GM18870 (cell line): Measurements from ENCODE around the gene VPS8.

Source experiments
- ATAC-seq: cut with Tn5 transposase; IDR thresholded peaks from one replicate; pipeline ENCODE4 v1.9.1; 2021; ENCODE audit warnings: moderate library complexity; ENCODE audit not compliant: unreplicated experiment

Gene VPS8

DNA sequence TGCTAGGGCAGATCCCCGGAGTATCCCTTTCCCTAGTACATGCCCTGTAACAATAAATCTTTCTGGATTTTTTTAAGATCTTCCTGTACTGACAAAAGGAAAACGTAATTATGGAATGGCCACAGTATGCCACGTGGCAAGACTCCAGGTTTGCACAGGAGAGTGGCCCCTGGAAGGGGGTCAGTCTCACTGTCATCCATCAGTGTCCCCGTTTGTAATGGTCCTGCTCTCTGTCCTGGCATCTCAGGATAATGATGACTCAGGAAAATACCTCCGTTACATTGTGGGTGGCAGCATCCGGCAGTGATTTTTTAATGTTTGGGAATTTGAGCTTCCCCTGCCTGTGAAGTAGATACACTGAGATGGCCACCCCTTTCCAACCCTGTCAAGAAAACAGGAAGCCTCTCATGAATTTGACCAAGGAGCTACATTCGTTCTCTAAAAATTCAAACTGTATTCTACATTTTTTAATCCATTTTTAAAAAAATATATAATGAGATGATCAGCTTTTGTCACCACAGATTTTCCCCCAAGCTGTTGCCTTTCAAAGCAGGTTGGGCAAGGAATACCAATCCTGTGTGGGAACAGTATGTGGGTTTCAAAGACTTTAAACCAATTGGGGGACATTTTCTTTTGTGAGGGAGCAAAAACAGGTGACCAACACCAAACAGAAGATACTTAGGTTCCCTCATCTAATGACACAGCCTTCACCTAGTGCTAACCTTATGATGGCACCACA lies 230.5 kb downstream of the VPS8 start:
- no peak for ATAC-seq

DNA sequence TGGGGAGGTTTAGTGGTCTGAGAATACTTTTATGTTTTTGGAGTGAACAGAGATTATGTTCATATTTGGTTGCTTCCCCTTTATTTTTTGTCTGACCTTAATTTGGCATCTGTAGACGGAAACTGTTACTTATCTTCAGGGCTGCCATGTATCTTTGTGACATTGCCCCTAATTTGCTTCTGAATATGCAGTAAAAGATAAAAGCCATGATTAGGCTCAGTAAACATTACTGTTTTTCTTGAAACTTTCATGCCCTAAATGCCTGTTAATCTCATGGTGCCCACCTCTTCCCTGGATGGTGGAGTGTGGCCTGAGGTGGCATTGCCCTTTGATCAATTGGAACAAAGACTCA lies 234.2 kb downstream of the VPS8 start:
- no peak for ATAC-seq

DNA sequence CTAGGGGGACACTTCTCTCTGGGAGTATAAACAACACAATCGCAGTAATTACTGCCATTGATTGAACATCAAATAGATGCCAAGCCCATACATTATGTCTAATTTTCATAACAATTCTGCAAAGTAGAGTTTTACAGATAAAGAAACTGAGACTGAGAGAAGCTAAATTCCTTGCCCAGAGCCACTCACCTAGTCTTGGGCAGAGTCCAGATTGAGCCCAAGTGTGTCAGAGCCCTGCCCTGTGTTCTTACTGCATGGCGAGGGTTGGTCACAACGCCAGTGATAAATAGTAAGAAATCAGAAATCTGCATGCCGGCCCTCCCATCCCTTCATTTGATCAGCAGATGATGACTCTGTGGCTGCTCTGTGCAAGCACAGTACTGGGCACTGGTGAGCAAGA lies 234.6 kb downstream of the VPS8 start:
- no peak for ATAC-seq

DNA sequence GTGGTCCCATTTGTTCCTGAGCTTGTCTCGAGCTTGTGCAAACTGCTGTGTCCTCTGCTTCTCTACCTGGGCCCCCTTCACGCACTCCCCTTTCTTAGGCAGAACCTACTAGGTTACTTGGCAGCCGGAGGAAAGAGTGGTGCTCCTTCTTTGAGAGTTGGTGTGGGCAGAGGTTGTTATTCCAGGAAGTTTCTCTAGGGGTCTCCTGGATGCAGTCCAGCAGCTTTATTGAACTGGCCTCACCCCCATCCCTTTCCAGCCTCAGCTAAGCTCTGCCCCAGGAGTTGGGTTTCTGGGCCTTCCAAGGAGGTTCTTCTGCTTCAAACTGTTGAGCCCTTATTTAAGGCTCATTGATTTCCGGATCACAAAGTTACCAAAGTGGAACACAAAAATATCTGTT lies 237.7 kb downstream of the VPS8 start:
- ATAC-seq, result no peak

DNA sequence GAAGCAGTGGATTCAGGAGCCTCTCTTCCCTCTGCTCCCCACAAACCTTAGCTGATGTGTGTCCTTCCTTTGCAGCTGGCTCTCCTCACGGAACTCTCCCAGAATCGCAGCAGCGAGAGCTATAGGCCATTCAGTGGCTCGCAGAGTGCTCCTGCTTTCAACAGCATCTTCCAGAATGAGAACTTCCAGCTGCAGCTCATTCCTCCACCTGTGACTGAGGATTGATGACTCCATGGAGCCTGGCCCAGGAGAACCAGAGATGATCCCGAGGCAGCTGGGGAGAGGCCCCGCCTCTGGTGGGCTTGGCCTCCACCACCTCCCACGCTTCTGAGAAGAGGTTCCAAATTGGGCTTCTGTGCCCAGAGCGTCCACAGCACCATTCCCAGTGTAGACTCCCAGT lies 239.8 kb downstream of the VPS8 start:
- ATAC-seq, result no peak

DNA sequence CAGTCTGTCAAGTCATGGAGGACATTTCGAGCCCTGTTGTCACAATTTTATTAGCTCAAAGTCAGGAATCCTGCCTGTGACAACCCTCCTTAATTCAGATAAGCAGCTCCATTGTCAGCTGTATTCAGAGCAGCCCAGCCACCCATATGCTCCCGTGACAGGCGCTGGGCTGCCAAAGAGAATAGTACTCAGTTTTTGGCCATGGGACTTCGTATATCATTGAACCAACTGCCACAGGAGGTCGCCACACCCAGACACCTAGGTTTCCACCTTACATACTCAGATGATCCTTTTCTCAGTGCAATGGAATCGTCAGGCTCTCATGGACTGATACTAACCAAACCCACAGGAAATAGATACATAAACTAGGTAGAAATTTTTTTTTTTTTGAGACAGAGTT lies 240.7 kb downstream of the VPS8 start:
- no peak for ATAC-seq

DNA sequence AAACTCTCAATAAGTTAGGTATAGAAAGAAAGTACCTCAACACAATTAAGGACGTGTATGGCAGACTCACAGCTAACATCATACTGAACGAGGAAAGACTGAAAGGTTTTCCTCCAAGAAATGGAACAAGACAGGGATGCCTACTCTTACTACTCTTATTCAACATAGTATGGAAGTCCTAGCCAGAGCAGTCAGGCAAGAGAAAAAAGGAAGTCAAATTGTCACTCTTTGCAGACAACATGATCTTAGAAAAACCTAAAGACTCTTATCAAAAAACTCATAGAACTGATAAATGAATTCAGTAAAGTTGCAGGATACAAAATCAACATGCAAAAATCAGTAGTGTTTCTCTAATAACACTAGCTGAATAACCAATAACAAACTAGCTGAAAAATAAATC lies 244.9 kb downstream of the VPS8 start:
- ATAC-seq, result no peak

DNA sequence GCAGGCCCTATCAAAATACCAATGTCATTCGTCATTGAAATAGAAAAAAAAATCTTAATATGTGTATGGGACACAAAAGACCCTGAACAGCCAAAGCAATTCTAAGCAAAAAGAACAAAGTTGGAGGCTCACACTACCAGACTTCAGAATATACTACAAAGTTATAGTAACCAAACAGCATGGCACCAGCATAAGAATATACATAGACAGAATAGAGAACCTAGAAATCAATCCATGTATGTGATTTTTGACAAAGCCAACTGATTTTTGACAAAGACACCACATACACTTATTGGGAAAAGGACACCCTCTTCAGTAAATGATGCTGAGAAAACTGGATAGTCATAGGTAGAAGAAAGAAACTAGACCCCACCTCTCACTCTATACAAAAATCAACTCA lies 245.9 kb downstream of the VPS8 start:
- no peak for ATAC-seq

DNA sequence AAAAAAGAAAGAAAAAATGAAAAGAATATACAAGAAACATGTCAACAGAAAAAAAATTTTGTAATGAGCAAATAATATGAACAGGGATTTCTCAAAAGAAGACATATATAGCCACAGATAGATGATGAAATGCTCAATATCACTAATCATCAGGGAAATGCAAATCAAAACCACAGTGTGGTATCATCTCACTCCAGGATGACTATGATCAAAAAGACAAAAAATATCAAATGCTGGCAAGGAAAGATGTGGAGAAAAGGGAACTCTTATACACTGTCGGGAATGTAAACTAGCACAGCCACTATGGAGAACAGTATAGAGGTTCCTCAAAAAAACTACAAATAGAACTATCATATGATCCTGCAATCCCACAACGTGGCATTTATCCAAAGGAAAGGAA lies 246.8 kb downstream of the VPS8 start:
- no peak for ATAC-seq

DNA sequence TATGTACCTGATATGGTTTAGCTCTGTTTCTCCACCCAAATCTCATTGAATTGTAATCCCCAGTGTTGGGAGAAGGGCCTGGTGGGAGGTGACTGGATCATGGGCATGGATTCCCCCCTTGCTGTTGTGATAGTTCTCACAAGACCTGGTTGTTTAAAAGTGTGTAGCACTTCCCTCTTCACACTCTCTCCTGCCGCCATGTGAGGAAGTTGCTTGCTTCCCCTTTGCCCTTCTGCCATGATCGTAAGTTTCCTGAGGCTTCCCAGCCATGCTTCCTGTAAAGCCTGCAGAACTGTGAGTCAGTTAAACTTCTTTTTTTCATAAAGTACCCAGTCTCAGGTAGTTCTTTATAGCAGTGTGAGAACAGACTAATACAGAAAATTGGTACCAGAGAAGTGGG lies 247.8 kb downstream of the VPS8 start:
- no peak for ATAC-seq

DNA sequence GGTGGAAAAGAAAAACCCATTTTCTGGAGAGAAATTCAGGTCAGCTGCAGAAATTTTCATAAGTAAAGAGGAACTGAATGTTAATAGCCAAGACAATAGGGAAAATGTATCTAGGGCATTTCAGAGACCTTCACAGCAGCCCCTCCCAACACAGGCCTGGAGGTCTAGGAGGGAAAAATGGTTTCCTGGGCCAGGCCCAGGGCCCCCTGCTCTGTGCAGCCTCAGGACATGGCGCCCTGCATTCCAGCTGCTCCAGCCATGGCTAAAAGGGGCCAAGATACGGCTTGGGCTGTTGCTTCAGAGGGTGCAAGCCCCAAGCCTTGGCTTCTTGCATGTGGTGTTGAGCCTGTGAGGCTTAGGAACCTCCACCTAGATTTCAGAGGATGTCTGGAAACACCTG lies 248.7 kb downstream of the VPS8 start:
- ATAC-seq, result no peak

DNA sequence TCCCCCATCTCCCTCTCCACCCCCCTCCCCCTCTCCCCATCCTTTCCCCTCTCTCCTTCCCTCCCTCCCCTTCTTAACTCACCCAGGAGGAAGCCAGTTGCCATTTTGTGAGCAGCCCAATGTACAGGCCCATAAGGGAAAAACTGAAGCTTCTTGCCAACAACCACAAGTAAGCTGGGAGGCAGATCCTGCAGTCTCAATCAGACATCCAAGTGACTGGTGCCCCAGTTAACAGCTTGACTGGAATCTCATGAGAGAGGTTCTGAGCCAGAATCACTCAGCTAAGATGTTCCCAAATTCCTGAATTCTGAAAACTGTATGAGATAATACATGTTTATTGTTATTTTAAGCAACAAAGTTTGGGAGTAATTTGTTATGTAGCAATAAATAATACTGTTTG lies 250.2 kb downstream of the VPS8 start:
- ATAC-seq, result no peak

DNA sequence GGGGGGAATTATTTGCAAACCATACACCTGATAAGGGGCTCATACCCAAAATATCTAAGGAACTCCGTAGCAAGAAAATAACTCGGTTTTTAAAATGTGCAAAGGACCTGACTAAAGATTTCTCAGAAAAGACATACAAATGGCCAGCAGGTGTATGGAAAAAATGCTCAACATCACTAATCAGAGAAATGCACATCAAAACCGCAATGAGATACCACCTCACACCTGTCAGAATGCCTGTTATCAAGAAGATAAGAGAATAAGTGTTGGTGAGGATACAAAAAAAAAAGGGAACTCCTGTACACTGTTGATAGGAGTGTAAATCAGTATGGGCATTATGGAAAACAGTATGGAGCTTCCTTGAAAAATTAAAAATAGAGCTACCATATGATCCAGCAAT lies 251.5 kb downstream of the VPS8 start:
- no peak for ATAC-seq

DNA sequence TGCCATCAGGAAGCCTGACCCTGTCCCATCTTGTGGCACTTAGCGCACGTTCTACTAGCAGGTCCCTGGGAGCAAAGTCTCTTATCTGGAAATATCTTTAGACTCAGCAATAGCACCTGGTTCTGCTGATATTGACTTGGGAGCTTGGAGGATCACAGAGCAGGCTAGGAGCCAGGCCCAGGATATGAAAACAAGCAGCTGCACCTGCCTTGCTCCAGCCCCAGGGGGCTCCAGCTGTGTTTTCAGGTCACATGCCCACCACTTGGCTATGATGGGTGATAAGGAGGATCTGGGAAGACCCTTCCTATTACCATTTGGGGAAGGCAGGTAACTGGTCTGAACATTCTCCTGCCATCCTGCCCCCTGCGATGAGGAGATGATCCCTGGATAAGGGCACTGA lies 253.1 kb downstream of the VPS8 start:
- ATAC-seq, result no peak

DNA sequence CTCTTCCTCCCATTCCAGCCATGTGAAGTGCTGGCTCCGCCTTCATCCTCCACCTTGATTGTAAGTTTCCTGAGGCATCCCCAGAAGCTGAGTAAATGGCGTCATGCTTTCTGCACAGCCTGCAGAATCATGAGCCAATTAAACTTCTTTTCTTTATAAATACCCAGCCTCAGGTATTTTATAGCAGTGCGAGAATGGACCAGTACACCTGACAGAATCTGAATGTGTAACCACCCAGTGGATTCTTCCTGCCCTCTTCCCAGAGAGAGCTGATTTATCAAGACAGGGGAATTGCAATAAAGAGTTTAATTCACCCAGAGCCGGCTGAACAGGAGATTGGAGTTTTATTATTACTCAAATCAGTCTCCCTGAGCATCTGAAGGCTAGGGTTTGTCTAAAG lies 254.3 kb downstream of the VPS8 start:
- no peak for ATAC-seq

DNA sequence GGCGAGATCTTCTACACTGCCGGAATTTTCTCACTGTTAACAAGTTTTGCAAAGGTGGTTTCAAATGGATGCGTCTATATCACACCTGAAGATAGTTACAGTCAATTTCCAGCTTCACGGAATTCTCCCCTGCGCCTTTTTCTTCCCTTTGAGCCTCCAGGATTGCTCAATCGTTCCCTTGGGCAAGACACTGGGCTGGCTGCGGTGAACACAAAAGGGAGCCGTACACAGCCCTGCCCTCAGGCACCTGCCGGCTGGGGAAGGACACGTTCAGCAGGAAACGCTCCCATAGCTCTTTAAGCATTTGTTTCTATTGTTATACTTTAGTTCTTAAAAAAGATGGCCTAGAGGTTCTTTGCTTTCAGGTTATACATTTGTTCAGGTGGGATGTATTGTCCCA lies 255.2 kb downstream of the VPS8 start:
- ATAC-seq, result no peak

DNA sequence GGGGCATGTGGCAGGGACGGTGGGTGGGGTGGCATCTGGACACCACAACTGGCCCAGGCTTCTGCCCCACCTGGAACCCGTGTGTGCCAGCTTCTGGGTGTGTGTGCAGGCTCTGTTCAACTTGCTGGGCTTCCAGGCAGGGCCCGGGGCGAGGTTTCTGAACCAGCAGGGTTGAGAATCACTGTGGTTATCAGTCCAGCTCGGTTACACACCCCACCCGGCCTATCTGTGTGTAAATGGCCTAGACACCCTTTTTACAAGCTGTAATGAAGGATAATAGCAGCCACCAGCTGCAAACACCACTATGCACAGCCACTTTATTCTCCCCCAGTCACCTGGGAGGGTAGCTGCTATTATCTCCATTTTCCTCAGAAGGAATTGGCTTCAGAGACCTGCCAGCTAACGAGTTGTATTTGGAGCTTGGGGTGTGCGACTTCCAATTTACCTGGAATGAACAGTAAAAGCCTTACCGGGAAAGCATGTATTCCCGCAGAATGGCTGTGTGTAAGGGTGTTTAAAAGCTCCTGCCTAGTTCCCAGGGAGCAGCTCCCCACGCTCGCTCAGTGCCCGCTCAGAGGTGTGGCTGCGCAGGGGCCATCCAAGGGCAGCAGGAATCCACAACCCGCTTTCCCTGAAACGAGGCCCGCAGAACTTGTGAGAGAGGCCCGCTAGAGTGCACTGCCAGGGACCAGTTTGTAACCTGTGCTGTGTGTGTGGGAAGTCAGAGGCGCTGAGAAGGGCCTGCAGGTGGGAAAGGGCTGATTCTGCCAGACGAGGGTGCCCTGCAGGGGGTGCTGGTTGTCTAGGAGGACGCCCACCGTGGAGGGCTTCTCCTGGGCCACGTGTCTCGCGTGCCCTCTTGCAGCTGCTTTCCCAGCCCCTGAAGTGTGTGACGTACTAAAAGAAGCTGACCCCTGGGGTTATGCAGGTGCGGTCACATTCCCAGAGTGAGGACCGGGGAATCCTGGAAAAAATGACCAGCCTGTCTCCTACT lies 257.4 kb downstream of the VPS8 start:
- no peak for ATAC-seq

DNA sequence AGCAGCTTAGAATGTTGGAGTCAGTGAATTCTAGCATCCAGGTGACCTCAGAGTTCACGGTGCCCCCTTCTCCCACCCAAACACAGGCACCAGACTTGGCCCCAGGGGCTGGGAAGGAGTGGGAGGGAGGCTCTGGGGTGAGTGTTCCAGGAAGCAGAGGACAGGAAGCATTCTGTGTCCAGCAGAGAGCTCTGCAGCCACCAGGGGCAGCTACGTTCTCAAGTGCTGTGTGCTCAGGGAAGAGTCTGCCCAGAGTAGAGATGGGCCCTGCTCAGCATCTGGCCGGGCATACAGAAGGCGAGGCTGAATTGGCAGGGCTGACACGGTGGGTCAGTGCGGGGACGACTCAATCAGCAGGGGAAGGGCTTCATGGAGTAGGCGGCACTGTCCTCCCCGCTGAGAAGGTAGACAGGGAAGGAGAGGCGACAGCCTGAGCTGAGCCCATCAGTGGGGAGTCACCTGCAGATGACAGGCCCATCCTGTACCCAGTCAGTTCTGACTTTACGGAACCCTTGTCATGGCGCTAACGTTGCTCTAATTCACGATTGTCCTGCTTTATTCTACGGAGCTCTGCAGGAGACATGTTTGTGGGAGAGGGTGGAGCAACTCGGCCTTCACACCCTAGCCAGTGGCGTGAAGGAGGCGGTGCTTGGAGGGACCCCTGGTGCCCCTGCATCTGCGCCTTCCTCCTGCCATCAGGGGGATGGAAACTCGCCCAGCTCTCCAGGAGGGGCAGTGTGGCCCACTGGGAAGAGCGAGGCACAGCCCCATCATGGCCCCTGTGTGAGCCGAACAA lies 258.7 kb downstream of the VPS8 start:
- ATAC-seq, result no peak

DNA sequence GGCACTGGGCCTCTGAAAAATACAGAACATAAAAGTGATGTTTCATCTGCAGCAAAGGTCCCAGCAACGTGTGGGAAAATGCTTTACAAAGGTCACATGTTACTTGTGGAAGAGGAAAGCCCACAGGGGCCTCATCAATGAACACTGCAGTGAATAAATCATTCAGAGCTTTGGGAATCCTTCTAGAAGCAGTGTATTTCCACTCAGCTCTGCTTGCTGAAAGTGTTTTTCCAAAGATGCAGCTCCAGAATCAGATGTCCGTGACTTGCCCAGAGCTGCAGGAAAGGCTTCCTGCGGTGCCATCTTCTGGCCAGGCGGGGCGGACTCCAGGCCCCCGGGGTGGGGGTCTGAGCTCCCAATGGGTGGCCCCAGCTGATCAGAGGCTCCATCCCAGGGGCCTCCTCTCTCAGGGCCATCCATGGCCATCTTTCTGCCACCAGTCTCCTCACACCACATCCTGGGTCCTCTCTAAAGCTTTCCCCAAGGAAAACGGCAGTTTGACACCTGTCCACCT lies 259.4 kb downstream of the VPS8 start:
- no peak for ATAC-seq

DNA sequence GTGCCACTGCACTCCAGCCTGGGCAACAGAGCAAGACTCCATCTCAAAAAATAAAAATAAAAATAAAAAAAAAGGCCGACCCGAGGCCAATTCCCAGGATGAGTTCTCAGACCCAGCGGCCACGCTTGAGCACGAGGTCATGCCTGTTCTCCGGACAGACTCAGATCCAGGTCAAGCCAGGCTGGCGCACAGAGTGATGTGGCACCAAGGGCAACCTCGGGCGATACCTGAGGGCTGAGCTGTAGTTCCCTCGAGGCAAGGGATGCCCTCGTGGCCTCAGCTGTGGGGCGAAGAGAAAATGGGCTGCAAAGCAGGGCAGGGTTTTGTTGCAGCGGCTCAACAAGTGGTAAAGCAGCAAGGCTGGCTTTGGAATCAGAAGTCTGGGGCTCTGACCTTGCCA lies 263.6 kb downstream of the VPS8 start:
- ATAC-seq, result no peak

DNA sequence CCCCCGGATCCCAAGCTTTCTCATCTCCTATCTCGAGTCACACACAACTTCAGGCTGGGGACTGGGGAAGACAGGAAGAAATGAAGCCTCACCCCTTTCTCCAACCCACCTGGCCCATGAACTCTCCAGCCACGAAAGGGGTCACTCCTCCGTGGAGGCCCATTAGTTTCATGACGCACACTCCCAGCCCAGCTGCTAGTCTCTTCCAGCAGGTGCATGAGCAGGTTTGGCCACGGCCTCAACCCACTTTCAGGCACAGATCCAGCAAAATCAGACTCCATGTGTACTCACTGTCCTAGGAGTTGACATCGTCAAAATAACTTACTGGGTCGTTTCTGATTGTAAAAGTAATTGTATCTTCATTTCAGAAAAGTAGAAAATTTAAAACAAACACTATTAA lies 264.3 kb downstream of the VPS8 start:
- no peak for ATAC-seq
